Psoas muscle (tissue), 8 donors: ENCODE results near the gene TRIM29. TPM values are rescaled to one million over a fixed set of nuclear protein-coding genes. Genes with fewer than 3 reads are reported as not detected.

Experiments used
- ATAC-seq, 4 donors: fragments of 200-7000 bp; cut with Tn5 transposase; one replicate each; pipeline ENCODE4 v1.9.1; 2020; ENCODE audit warnings: moderate library complexity in 3 of 4, mild to moderate bottlenecking in 2 of 4
- DNase-seq, 2 donors: peaks; one replicate each; pipeline ENCODE4 v3.0.0-alpha.2; 2020
- H3K27ac ChIP-seq: fragments of 200-600 bp; one replicate; pipeline ENCODE4 v1.8.0; 2022
- H3K27me3 ChIP-seq, 3 donors: fragments of 200-600 bp in 1 of 3; one replicate each; pipeline versions ENCODE4 v1.6.1 to v1.8.0; 2013 to 2022; ENCODE audit warnings: low read length in 2 of 3, mild to moderate bottlenecking in 2 of 3, moderate library complexity in 1 of 3; ENCODE audit not compliant: insufficient read depth in 3 of 3
- H3K36me3 ChIP-seq, 2 donors: fragments of 200-600 bp in 1 of 2; one replicate each; pipeline versions ENCODE4 v1.6.1 to v1.8.0; 2013 to 2022; ENCODE audit warnings: low read depth in 1 of 2, mild to moderate bottlenecking in 1 of 2, moderate library complexity in 1 of 2; ENCODE audit not compliant: insufficient read depth in 1 of 2
- H3K4me1 ChIP-seq: fragments of 200-600 bp; one replicate; pipeline ENCODE4 v1.8.0; 2022
- H3K4me3 ChIP-seq: fragments of 200-600 bp; one replicate; pipeline ENCODE4 v1.8.0; 2022; ENCODE audit warnings: mild to moderate bottlenecking
- H3K9me3 ChIP-seq: fragments of 200-600 bp; one replicate; pipeline ENCODE4 v1.8.0; 2022
- WGBS, 3 donors: extraction: QIAGEN DNeasy Blood & Tissue Kit; methylation state at CpG; one replicate each; pipeline versions ENCODE4 v1.1.6 to v1.1.7; 2013; 5-methylcytosine and 5-hydroxymethylcytosine counted together
- intact Hi-C, 2 donors: fragments of 100-400 bp; cut with DNase I; formaldehyde crosslinking; loops; one replicate each; pipeline versions ENCODE4 v1.11.0 to v1.14.2; 2022
- polyA plus RNA-seq, 3 donors: library from polyadenylated mRNA; stranded (reverse); fragments of 200-250 nt; gene quantifications; one replicate each; pipeline ENCODE4 v1.2.3, GENCODE V29; 2013
- total RNA-seq, 4 donors: library from RNA; stranded (reverse); fragmentation: NEBNext Ultra II Directional in 2 of 4; extraction: Animal tissue kit (Norgen Biotek cat#: 25700) in 2 of 4; gene quantifications; one replicate each; pipeline versions ENCODE4 v1.2.1 to v1.2.4, GENCODE V29; 2021 to 2023
- TF ChIP-seq, protein P1 (sequence below): fragments of 200-600 bp; IDR thresholded peaks from one replicate; pipeline ENCODE4 v1.8.0; 2022; ENCODE audit warnings: antibody characterized with exemption
- donor health status: healthy with polysubstance abuse.
- donor health status: DM: no; HTN: no; CAD: no; lungs with moderate emphysema.
- donor health status: Bipolar disorder and iron deficiency.
- donor health status: healthy.
- donor health status: DM: yes; HTN: yes; CAD: no.
- donor health status: DM: no; HTN: no; CAD: no.
- donor health status: DM: no; HTN: no; CAD: no.
- donor health status: DM: yes; HTN: yes; CAD: no.

TRIM29 gene
- total and polyA plus RNA-seq, 7 donors, result 0.09 to 0.91 (median 0.37) TPM; not detected in 2

DNA sequence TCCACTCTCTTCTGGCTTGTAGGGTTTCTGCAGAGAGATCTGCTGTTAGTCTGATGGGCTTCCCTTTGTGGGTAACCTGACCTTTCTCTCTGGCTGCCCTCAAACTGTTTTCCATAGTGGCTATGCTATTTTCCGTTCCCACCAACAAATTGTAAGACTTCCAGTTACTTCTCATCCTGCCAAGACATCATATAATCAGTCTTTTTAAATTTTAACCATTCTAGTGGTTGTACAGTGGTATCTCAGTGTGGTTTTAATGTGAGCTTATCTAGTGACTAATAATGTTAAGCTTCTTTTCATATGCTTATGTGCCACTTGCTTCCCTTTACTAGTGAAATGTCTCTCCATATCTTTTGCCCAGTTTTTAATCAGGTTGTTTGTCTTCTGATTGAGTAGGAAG, 13.6 kb upstream of the TRIM29 start:
- H3K9me3 ChIP-seq, result no peaks in the 10 kb centered on the region
- peaks cover 0 to 33% (median 7%) of the 10 kb centered on the region in 3 donors for H3K27me3 ChIP-seq
- intact Hi-C loops, result no loop called here
- no peak overlapping the region for H3K27ac ChIP-seq
- DNase-seq (no peak), ATAC-seq (no peak)
- 64 to 79% (median 77%) methylated on average over 1 of the region's 1 CpG for WGBS, 3 donors
- no peaks in the 10 kb centered on the region for H3K4me1 ChIP-seq
- H3K4me3 ChIP-seq, result no peak overlapping the region
- H3K36me3 ChIP-seq, result no peaks in the 10 kb centered on the region
- TF ChIP-seq, protein P1, sequence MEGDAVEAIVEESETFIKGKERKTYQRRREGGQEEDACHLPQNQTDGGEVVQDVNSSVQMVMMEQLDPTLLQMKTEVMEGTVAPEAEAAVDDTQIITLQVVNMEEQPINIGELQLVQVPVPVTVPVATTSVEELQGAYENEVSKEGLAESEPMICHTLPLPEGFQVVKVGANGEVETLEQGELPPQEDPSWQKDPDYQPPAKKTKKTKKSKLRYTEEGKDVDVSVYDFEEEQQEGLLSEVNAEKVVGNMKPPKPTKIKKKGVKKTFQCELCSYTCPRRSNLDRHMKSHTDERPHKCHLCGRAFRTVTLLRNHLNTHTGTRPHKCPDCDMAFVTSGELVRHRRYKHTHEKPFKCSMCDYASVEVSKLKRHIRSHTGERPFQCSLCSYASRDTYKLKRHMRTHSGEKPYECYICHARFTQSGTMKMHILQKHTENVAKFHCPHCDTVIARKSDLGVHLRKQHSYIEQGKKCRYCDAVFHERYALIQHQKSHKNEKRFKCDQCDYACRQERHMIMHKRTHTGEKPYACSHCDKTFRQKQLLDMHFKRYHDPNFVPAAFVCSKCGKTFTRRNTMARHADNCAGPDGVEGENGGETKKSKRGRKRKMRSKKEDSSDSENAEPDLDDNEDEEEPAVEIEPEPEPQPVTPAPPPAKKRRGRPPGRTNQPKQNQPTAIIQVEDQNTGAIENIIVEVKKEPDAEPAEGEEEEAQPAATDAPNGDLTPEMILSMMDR, result no peak

DNA sequence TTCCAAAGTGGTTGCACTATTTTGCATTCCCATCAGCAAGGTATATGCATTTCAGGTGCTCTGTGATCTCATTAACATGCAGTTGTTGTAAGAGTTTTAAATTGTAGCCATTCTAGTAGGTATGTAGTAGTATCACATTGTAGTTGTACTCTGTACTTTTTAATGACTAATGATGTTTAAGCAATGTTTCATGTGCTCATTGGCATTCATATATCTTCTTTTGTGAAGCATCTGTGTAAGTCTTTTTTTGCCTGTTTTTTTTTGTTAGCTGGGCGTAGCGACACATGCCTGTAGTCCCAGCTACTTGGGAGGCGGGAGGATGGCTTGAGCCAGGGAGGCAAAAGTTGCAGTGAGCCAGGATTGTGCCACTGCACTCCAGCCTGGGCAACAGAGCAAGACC, 11.3 kb upstream of the TRIM29 start:
- intact Hi-C loops, result no loop called here
- DNase-seq (no peak), ATAC-seq (no peak)
- 76 to 84% (median 79%) methylated on average over 3 of the region's 3 CpGs for WGBS, 3 donors
- Histone ChIP-seq H3K4me3 (no peak overlapping the region), H3K9me3 (no peaks in the 10 kb centered on the region), H3K27me3 (peaks cover 0 to 50% (median 7%) of the 10 kb centered on the region in 3 donors), H3K36me3 (no peaks in the 10 kb centered on the region), H3K27ac (no peak overlapping the region), H3K4me1 (no peaks in the 10 kb centered on the region)
- TF ChIP-seq, protein P1, result no peak

DNA sequence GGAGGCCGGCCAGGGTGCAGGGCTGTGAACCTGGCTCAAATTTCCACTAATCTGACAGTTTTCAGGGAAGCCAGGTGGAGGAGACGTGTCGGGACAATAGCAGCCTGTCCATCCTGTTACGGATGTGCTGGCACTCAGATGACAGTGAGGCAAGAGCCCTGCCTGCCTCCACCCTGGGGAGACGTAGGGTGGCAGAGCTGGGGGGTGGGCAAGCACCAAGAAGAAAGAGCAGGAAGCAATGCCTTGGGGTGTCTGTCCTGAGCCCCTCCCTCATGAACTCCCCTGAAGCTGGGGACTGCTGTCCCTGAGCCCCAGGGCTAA, 10.0 kb upstream of the TRIM29 start:
- Histone ChIP-seq H3K36me3 (no peaks in the 10 kb centered on the region), H3K9me3 (no peaks in the 10 kb centered on the region), H3K4me1 (no peaks in the 10 kb centered on the region), H3K27me3 (peaks cover 0 to 55% (median 7%) of the 10 kb centered on the region in 3 donors), H3K4me3 (no peak overlapping the region), H3K27ac (no peak overlapping the region)
- WGBS, 3 donors, result 21 to 26% (median 23%) methylated on average over 5 of the region's 5 CpGs
- intact Hi-C loops, result no loop called here
- ATAC-seq (no peak), DNase-seq (no peak)
- TF ChIP-seq, protein P1, result no peak

- Histone ChIP-seq H3K4me1 (no peaks in the 10 kb centered on the region), H3K27ac (no peak overlapping the region), H3K36me3 (no peaks in the 10 kb centered on the region), H3K27me3 (peaks cover 0 to 55% (median 7%) of the 10 kb centered on the region in 3 donors), H3K4me3 (no peak overlapping the region), H3K9me3 (no peaks in the 10 kb centered on the region)
- TF ChIP-seq, protein P1, result no peak
- 61 to 68% (median 64%) methylated on average over 17 of the region's 17 CpGs for WGBS, 3 donors
- ATAC-seq (no peak), DNase-seq (no peak)
- intact Hi-C loops, result no loop called here
Observed at GRCh38 chr11:120147094-120147949, 9.4 kb upstream of the TRIM29 start.
